Gastrocnemius medialis (tissue), 4 donors: Measurements from ENCODE around the gene AP4M1. TPM values are rescaled to one million over a fixed set of nuclear protein-coding genes. Genes with fewer than 3 reads are reported as not detected.
"Not testable (repeated sequence)": the region's sequence is repeated elsewhere in the genome, so short reads cannot be mapped to it uniquely, and the experiment has no call there.

ENCODE experiments used
- ATAC-seq, 2 donors: fragments of 150-250 bp; one replicate each; pipeline ENCODE4 v1.9.1; 2016
- DNase-seq, 2 donors: peaks; one replicate each; pipeline ENCODE4 v3.0.0-alpha.2; 2019
- H3K27ac ChIP-seq, 4 donors: fragments of 200-600 bp; sonication (generic); 1 replicate in 1 of 4; 2 replicates in 3 of 4; pipeline ENCODE4 v1.5.1; 2016 to 2018; ENCODE audit warnings: mild to moderate bottlenecking in 2 of 4, moderate library complexity in 1 of 4
- H3K27me3 ChIP-seq, 3 donors: fragments of 200-600 bp; sonication (generic) in 2 of 3; 1 replicate in 1 of 3; 2 replicates in 2 of 3; pipeline versions ENCODE4 v1.5.1 to v1.6.0; 2016 to 2019; ENCODE audit warnings: mild to moderate bottlenecking in 1 of 3, moderate library complexity in 1 of 3
- H3K36me3 ChIP-seq, 2 donors: fragments of 200-600 bp; sonication (generic) in 1 of 2; one replicate each; pipeline ENCODE4 v1.5.1; 2017 to 2018
- H3K4me1 ChIP-seq, 2 donors: fragments of 200-600 bp; sonication (generic) in 1 of 2; one replicate each; pipeline ENCODE4 v1.5.1; 2016 to 2017; ENCODE audit warnings: mild to moderate bottlenecking in 2 of 2
- H3K4me3 ChIP-seq, 4 donors: fragments of 200-600 bp; sonication (generic) in 3 of 4; 1 replicate in 1 of 4; 2 replicates in 3 of 4; pipeline ENCODE4 v1.5.1; 2016 to 2019; ENCODE audit warnings: mild to moderate bottlenecking in 2 of 4
- H3K9me3 ChIP-seq, 3 donors: fragments of 200-600 bp; sonication (generic) in 2 of 3; 1 replicate in 1 of 3; 2 replicates in 2 of 3; pipeline ENCODE4 v1.5.1; 2016 to 2019
- CTCF ChIP-seq, 5 experiments: fragments of 450-650 bp in 3 of 5; fragments of 200-600 bp in 2 of 5; sonication (generic) in 2 of 5; IDR thresholded peaks in 4 of 5; conservative IDR thresholded peaks in 1 of 5; 1 replicate in 4 of 5; 2 replicates in 1 of 5; pipeline ENCODE4 v1.5.1; 2016 to 2019; ENCODE audit warnings: antibody characterized with exemption in 5 of 5, mild to moderate bottlenecking in 3 of 5, moderate library complexity in 3 of 5
- POLR2A ChIP-seq, 2 donors: fragments of 450-650 bp; IDR thresholded peaks; one replicate each; pipeline ENCODE4 v1.6.1; 2017; ENCODE audit warnings: antibody characterized with exemption in 2 of 2, mild to moderate bottlenecking in 2 of 2, moderate library complexity in 2 of 2
- in situ Hi-C, 4 donors: fragments of 200-750 bp; cut with MboI; loops; one replicate each; pipeline versions ENCODE4 v1.15.0 to v1.8.0; 2017; ENCODE audit warnings: low sequenced_read_pairs in 4 of 4
- intact Hi-C: fragments of 100-400 bp; cut with DNase I; formaldehyde crosslinking; loops from one replicate; pipeline ENCODE4 v1.15.1; 2023; ENCODE audit warnings: low total_unique reads
- total RNA-seq, 4 donors: library from RNA; depleted of rRNA; stranded (reverse); fragments of >200 nt; gene quantifications; one replicate each; pipeline versions ENCODE4 v1.1.0 to v1.2.3, GENCODE V29; 2016

AP4M1 gene
- total RNA-seq, 4 donors from 2014 or later = 7.2 to 13.8 (median 10.8) TPM

GRCh38 chr7:100127866-100128636 is 26.6 kb downstream of the AP4M1 start:
- peak overlapping the region; percentile 75 to 94 (median 84) for H3K4me3 ChIP-seq
- H3K36me3 ChIP-seq = no peaks in the 10 kb centered on the region
- no peaks in the 10 kb centered on the region for H3K27me3 ChIP-seq
- DNase-seq (no peak), ATAC-seq (no peak)
- intact Hi-C loops = loop anchor here (1.0 to 10.0 kb wide), 5 partner anchors 9 to 136 kb away; partner anchors contain the start of genes AP4M1, CNPY4, COPS6 and MCM7
- in situ Hi-C loops = loop anchor here in 2 of 4 donors (10.0 to 25.0 kb wide), 2 partner anchors 133 to 209 kb away; no protein-coding TSS in a partner anchor
- no peak for TF ChIP-seq CTCF (IDR thresholded peaks at IDR 0.05 in 4 of 5, conservative IDR thresholded peaks at IDR 0.05 in 1 of 5)
- no peak for TF ChIP-seq POLR2A (IDR thresholded peaks at IDR 0.05)
- H3K27ac ChIP-seq = peak overlapping the region; percentile 90 to 96 (median 92)
- H3K4me1 ChIP-seq = peaks cover 11 to 22% of the 10 kb centered on the region in 2 donors
- no peaks in the 10 kb centered on the region for H3K9me3 ChIP-seq

- intact Hi-C loops = loop anchor here (5.0 to 10.0 kb wide), 3 partner anchors 41 to 136 kb away; partner anchors contain the start of genes COPS6 and ZKSCAN1
- no peak for ATAC-seq
- Histone ChIP-seq H3K9me3 (no peaks in the 10 kb centered on the region), H3K36me3 (no peaks in the 10 kb centered on the region), H3K4me3 (no peak overlapping the region), H3K27ac (no peak overlapping the region), H3K27me3 (no peaks in the 10 kb centered on the region), H3K4me1 (peaks cover 11 to 22% of the 10 kb centered on the region in 2 donors)
- in situ Hi-C loops = loop anchor here in 2 of 4 donors (10.0 to 25.0 kb wide), 2 partner anchors 134 to 209 kb away; no protein-coding TSS in a partner anchor
- TF ChIP-seq POLR2A (IDR thresholded peaks at IDR 0.05) (no peak), CTCF (IDR thresholded peaks at IDR 0.05 in 4 of 5, conservative IDR thresholded peaks at IDR 0.05 in 1 of 5) (no peak)
- DNase-seq = no peak
These were observed 27.2 kb downstream of the AP4M1 start for GRCh38 chr7:100128637-100128963.

GRCh38 chr7:100130220-100130607 is 28.8 kb downstream of the AP4M1 start:
- in situ Hi-C loops = loop anchor here in 2 of 4 donors (10.0 to 25.0 kb wide), 2 partner anchors 145 to 207 kb away; no protein-coding TSS in a partner anchor
- H3K27me3 ChIP-seq, H3K27ac ChIP-seq, DNase-seq, H3K9me3 ChIP-seq, H3K4me3 ChIP-seq, H3K36me3 ChIP-seq, ATAC-seq, intact Hi-C loops: not testable (repeated sequence)
- peaks cover 11 to 19% of the 10 kb centered on the region in 2 donors for H3K4me1 ChIP-seq

GRCh38 chr7:100130608-100131453 is 29.4 kb downstream of the AP4M1 start:
- intact Hi-C loops = no loop called here
- Histone ChIP-seq H3K27me3 (no peaks in the 10 kb centered on the region), H3K4me1 (peaks cover 7 to 13% of the 10 kb centered on the region in 2 donors), H3K9me3 (no peaks in the 10 kb centered on the region), H3K4me3 (peak overlapping the region in 1 of 4 donors; percentile 30), H3K36me3 (no peaks in the 10 kb centered on the region), H3K27ac (no peak overlapping the region)
- TF ChIP-seq POLR2A (IDR thresholded peaks at IDR 0.05) = no peak
- TF ChIP-seq CTCF (IDR thresholded peaks at IDR 0.05 in 4 of 5, conservative IDR thresholded peaks at IDR 0.05 in 1 of 5) = peak; percentile 62 to 89 (median 81)
- in situ Hi-C loops = loop anchor here in 2 of 4 donors (10.0 to 25.0 kb wide), 2 partner anchors 146 to 206 kb away; no protein-coding TSS in a partner anchor
- ATAC-seq (no peak), DNase-seq (peak; percentile 38 to 59)
